PC-3 (cell line): Measurements from ENCODE around the gene TRMT5.

Experiments
- EZH2 ChIP-seq: fragments of 300-600 bp; sonication (generic); IDR thresholded peaks from one replicate; pipeline ENCODE4 v1.6.1; 2017; ENCODE audit warnings: antibody characterized with exemption, mild to moderate bottlenecking, low read length; ENCODE audit not compliant: unreplicated experiment
- EZH2phosphoT487 ChIP-seq: fragments of 300-600 bp; sonication (generic); IDR thresholded peaks from 2 replicates; pipeline ENCODE4 v1.6.1; 2018; ENCODE audit warnings: mild to moderate bottlenecking, antibody characterized with exemption, low read length, borderline replicate concordance
- TF ChIP-seq, protein P1 (sequence below): fragments of 300-600 bp; sonication (generic); conservative IDR thresholded peaks from 2 replicates; pipeline ENCODE4 v1.5.1; 2017; ENCODE audit warnings: antibody characterized with exemption, low read depth, mild to moderate bottlenecking, low read length

DNA sequence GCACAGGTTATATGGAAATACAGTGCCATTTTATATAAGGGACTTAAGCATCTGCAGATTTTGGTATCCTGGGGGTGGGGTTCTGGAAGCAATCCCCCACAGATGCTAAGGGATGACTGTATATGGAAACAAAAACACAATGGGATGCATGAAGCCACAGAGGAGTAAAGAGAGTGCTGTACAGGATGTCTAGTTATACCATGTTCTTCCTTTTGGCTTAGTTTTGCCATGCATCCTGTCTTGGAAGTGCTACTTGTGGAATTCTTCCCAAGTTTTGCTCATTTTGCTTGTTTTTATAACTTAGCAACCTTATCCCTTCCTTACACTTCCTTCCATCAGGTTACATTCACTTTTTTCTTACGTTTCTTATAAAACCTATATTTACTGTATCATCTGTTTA, 55.6 kb downstream of the TRMT5 start:
- TF ChIP-seq EZH2 (no peak), EZH2phosphoT487 (no peak)
- TF ChIP-seq, protein P1, sequence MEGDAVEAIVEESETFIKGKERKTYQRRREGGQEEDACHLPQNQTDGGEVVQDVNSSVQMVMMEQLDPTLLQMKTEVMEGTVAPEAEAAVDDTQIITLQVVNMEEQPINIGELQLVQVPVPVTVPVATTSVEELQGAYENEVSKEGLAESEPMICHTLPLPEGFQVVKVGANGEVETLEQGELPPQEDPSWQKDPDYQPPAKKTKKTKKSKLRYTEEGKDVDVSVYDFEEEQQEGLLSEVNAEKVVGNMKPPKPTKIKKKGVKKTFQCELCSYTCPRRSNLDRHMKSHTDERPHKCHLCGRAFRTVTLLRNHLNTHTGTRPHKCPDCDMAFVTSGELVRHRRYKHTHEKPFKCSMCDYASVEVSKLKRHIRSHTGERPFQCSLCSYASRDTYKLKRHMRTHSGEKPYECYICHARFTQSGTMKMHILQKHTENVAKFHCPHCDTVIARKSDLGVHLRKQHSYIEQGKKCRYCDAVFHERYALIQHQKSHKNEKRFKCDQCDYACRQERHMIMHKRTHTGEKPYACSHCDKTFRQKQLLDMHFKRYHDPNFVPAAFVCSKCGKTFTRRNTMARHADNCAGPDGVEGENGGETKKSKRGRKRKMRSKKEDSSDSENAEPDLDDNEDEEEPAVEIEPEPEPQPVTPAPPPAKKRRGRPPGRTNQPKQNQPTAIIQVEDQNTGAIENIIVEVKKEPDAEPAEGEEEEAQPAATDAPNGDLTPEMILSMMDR, result no peak
